IPS-18a (cell line): ENCODE data around the gene QPCT.

Experiments used
- H3K27ac ChIP-seq: one replicate; pipeline ENCODE4 v1.5.1; 2013; ENCODE audit warnings: low read length
- H3K27me3 ChIP-seq: one replicate; pipeline ENCODE4 v1.6.1; 2013; ENCODE audit warnings: mild to moderate bottlenecking, low read length; ENCODE audit not compliant: control insufficient read depth, insufficient read depth
- H3K36me3 ChIP-seq: one replicate; pipeline ENCODE4 v1.6.1; 2013; ENCODE audit warnings: low read depth, low read length; ENCODE audit not compliant: control insufficient read depth
- H3K4me1 ChIP-seq: one replicate; pipeline ENCODE4 v1.6.1; 2013; ENCODE audit warnings: low read depth, low read length; ENCODE audit not compliant: control insufficient read depth
- H3K4me3 ChIP-seq: one replicate; pipeline ENCODE4 v1.5.1; 2013; ENCODE audit warnings: low read length
- H3K9ac ChIP-seq: one replicate; pipeline ENCODE4 v1.6.1; 2013; ENCODE audit warnings: mild to moderate bottlenecking, low read length, moderate library complexity
- H3K9me3 ChIP-seq: one replicate; pipeline ENCODE4 v1.6.1; 2013; ENCODE audit warnings: low read depth, low read length; ENCODE audit not compliant: control insufficient read depth

QPCT gene

DNA sequence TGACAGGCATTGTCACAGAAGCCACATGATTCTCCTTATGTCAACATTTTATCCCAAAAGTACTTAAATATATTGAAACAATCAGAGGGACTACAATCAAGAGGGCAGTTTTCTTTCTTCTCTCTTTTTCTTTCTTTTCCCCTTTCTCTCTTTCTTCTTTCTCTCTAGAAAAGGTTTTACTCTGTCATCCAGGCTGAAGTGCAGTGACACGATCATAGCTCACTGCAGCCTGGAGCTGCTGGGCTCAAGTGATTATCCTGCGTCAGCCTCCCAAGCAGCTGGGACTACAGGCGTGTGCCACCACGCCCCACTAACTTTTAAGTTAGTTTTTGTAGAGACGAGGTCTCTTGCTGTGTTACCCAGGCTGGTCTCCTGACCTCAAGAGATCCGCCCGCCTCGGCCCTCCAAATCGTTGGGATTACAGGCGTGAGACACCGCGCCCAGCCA, 18.8 kb upstream of the QPCT start:
- Histone ChIP-seq H3K9ac (no peak overlapping the region), H3K27ac (no peak overlapping the region), H3K9me3 (no peaks in the 10 kb centered on the region), H3K27me3 (peaks cover 20% of the 10 kb centered on the region), H3K4me1 (peaks cover 14% of the 10 kb centered on the region), H3K4me3 (peak overlapping the region; percentile 86), H3K36me3 (no peaks in the 10 kb centered on the region)

DNA sequence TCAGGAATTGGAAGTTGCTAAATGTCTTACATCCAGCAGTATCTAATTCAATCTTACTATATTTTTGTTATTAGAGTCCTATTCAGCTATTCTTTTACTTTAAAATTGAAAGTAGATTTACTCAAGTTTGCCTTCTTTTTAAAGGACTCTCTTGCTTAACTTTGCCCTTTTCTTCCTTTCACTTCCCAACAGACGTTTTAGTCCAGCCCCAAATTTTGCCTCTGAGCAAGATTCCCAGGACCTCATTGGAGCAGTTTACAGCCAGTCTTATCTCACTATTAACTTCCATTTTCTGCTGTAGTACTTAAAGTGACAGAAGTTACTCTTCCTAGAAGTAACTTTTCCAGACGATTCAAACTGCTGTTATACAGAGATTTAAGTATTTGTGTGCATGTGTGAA, 18.1 kb upstream of the QPCT start:
- Histone ChIP-seq H3K9me3 (no peaks in the 10 kb centered on the region), H3K4me3 (no peak overlapping the region), H3K4me1 (peaks cover 14% of the 10 kb centered on the region), H3K27ac (no peak overlapping the region), H3K27me3 (peaks cover 20% of the 10 kb centered on the region), H3K36me3 (no peaks in the 10 kb centered on the region), H3K9ac (no peak overlapping the region)

DNA sequence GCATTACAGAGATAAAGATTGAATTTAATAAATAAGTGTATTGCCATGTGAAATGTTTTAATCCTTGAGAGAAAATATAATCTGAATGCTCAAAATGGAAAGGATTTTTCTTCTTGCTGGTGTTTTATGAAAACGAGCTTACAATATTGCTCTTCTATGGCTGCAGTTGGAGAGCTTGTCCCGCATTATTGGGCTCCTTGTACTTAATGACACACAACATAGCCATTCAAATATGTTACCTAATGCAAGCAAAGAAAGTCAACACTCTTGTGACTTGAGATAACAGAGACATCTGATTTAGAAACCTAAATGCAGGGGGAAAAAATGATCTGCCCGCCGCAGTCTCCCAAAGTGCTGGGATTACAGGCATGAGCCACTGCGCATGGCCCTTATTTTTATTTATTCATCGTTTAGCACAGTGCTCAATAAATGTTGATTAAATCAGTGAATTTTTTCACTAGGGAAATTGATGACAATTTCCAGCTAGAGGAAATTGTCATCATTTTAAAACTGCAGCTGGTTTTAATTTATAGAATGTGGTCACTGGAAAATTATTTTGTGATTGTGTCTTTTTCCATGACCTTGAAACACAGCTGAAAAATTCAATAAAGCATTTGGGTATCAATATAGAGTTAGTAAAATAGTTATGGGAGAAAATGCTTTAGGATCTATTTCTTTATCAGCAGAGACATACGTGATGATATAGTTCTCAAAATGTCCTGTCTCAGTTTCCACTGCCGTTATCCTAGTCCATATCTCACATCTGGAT, 17.4 kb upstream of the QPCT start:
- H3K9me3 ChIP-seq: no peaks in the 10 kb centered on the region
- peaks cover 12% of the 10 kb centered on the region for H3K4me1 ChIP-seq
- no peak overlapping the region for H3K27ac ChIP-seq
- H3K36me3 ChIP-seq: no peaks in the 10 kb centered on the region
- no peak overlapping the region for H3K4me3 ChIP-seq
- peaks cover 20% of the 10 kb centered on the region for H3K27me3 ChIP-seq
- no peak overlapping the region for H3K9ac ChIP-seq

GRCh38 chr2:37330681-37331080, 13.7 kb upstream of the QPCT start:
- Histone ChIP-seq H3K27me3 (peaks cover 12% of the 10 kb centered on the region), H3K9ac (no peak overlapping the region), H3K27ac (no peak overlapping the region), H3K36me3 (no peaks in the 10 kb centered on the region), H3K4me3 (no peak overlapping the region), H3K4me1 (no peaks in the 10 kb centered on the region), H3K9me3 (no peaks in the 10 kb centered on the region)

GRCh38 chr2:37332560-37332959, 11.9 kb upstream of the QPCT start:
- no peaks in the 10 kb centered on the region for H3K27me3 ChIP-seq
- H3K9me3 ChIP-seq: no peaks in the 10 kb centered on the region
- H3K36me3 ChIP-seq: no peaks in the 10 kb centered on the region
- H3K4me1 ChIP-seq: no peaks in the 10 kb centered on the region
- no peak overlapping the region for H3K27ac ChIP-seq
- no peak overlapping the region for H3K4me3 ChIP-seq
- no peak overlapping the region for H3K9ac ChIP-seq

GRCh38 chr2:37333256-37333655, 11.2 kb upstream of the QPCT start:
- H3K4me3 ChIP-seq: no peak overlapping the region
- no peaks in the 10 kb centered on the region for H3K27me3 ChIP-seq

GRCh38 chr2:37335604-37336003, 8.8 kb upstream of the QPCT start:
- Histone ChIP-seq H3K4me3 (no peak overlapping the region), H3K9ac (no peak overlapping the region), H3K27me3 (no peaks in the 10 kb centered on the region), H3K36me3 (no peaks in the 10 kb centered on the region), H3K9me3 (no peaks in the 10 kb centered on the region), H3K27ac (no peak overlapping the region), H3K4me1 (no peaks in the 10 kb centered on the region)

More at GRCh38 chr2:37333256-37333655, 11.2 kb upstream of the QPCT start:
- no peak overlapping the region for H3K27ac ChIP-seq
- no peaks in the 10 kb centered on the region for H3K9me3 ChIP-seq
- no peaks in the 10 kb centered on the region for H3K4me1 ChIP-seq
- H3K36me3 ChIP-seq: no peaks in the 10 kb centered on the region
- H3K9ac ChIP-seq: no peak overlapping the region

DNA sequence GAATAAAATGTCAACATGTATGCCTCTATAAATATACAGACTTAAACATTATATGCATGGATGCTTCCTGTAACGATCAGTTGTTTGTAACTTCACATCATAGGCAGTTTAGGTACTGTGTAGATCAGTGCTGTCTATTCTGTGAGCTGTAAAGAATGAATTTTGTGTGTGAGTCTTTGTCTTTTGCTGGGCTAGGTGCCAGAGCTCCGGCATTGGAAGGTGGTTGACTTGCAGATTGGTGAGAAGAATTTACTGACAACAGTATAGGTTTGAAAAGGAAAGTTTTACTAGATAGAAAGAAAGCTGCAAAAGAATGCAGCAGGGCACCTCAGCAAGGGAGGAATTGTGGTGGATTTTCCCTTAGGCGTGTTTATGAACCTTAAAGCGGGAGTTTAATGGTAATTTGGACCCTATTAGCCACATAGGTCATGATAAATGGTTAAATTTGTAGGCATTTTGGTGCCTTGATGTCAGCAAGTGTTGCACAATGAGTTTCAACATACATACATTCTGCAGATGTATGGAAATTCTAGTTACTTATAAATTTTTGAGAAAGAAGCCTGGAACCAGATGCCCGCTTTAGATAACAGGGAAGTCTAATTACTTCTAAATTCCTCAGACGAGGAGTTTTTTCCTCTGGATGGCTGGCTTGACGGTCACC, 6.7 kb upstream of the QPCT start:
- no peak overlapping the region for H3K9ac ChIP-seq
- no peak overlapping the region for H3K4me3 ChIP-seq
- no peaks in the 10 kb centered on the region for H3K4me1 ChIP-seq
- no peak overlapping the region for H3K27ac ChIP-seq
- no peaks in the 10 kb centered on the region for H3K27me3 ChIP-seq
- no peaks in the 10 kb centered on the region for H3K9me3 ChIP-seq
- H3K36me3 ChIP-seq: no peaks in the 10 kb centered on the region

GRCh38 chr2:37338933-37339332, 5.5 kb upstream of the QPCT start:
- H3K4me1 ChIP-seq: peaks cover 4% of the 10 kb centered on the region
- no peaks in the 10 kb centered on the region for H3K9me3 ChIP-seq
- no peaks in the 10 kb centered on the region for H3K27me3 ChIP-seq
- no peaks in the 10 kb centered on the region for H3K36me3 ChIP-seq
- H3K9ac ChIP-seq: no peak overlapping the region
- no peak overlapping the region for H3K27ac ChIP-seq
- H3K4me3 ChIP-seq: no peak overlapping the region

GRCh38 chr2:37340637-37341036, 3.8 kb upstream of the QPCT start:
- Histone ChIP-seq H3K27me3 (no peaks in the 10 kb centered on the region), H3K4me1 (peaks cover 4% of the 10 kb centered on the region), H3K9me3 (no peaks in the 10 kb centered on the region), H3K36me3 (no peaks in the 10 kb centered on the region), H3K9ac (no peak overlapping the region), H3K27ac (no peak overlapping the region), H3K4me3 (no peak overlapping the region)

DNA sequence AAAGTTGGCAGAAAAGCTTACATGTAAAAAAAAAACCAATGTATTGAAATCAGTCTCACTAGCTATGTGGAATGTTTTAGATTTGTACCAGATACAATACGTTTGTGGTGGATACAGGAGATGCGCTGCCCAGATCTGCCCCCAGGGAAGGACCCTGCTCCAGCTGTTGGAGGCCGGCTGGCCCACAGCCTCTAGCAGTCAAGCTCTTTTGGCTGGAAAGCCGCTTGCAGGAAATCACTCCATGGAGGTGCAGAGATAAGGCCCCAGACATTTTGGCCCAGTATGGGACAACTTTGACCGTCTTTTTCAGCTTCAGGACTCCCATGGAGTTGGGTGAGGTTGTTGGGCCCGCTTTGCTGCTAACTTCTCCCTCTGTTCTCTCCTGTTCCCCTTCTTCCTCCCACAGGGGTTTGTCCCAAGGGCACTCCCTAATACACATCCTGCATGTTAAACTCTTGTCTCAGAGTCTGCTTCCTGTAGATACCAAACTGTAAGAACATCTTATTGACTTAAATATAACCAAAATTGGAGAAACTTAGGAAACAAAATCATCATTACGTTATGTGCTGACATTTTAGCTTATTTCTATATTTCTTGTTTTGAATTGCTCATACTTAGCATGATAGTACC, 1.7 kb upstream of the QPCT start:
- Histone ChIP-seq H3K27ac (no peak overlapping the region), H3K27me3 (no peaks in the 10 kb centered on the region), H3K36me3 (no peaks in the 10 kb centered on the region), H3K4me1 (peaks cover 4% of the 10 kb centered on the region), H3K9me3 (no peaks in the 10 kb centered on the region), H3K4me3 (no peak overlapping the region), H3K9ac (no peak overlapping the region)
